Umbilical cord (tissue), 2 donors: Measurements from ENCODE around the gene LDB3. TPM values are rescaled to one million over a fixed set of nuclear protein-coding genes. Genes with fewer than 3 reads are reported as not detected.
"Not testable (repeated sequence)": the region's sequence is repeated elsewhere in the genome, so short reads cannot be mapped to it uniquely, and the experiment has no call there.

Experiments used
- DNase-seq: peaks from one replicate; pipeline ENCODE4 v3.0.0-alpha.2; 2015; ENCODE audit warnings: low spot score
- total RNA-seq: library from RNA; depleted of rRNA; stranded (reverse); fragments of >200 nt; gene quantifications from one replicate; pipeline ENCODE4 v1.2.3, GENCODE V29; 2014; ENCODE audit warnings: low replicate concordance; ENCODE audit not compliant: insufficient read depth

The LDB3 gene
- total RNA-seq, 1 donor from 2014 or later: 3.4 TPM

DNA sequence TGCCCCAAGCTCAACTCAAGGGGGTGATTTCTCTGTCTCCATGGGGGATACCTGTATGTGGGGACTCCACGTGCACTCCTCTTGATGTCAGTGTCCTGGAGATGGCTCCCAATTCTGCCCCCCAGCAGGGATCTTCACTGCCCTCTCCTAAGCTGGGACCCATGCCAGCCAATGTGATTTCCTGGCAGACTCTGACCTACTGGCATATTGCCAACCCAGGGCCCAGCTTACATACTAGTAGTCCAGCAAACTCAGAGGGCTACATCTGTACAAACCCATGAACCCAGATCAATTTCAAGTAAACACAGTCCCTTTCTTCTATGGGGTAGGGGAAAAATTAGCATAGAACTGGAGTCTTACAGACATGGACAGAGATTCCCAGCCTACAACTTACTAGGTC, 61.9 kb downstream of the LDB3 start:
- DNase-seq: no peak

DNA sequence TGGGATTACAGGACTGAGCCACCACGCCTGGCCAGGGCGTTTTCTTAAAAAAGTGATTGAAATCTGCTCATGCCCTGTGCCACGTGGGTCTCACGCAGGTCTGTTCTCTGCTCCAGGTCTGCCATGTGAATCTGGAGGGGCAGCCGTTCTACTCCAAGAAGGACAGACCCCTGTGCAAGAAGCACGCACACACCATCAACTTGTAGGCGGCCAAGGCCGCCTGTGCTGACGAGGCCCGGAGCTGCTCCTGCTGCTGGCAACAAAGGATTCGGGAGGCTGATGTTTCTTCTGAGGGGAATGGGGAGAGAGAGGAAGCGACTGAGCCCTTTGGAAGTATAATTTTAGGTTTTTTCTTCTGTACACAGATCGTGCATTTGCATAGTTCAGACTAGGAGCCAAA, 64.5 kb downstream of the LDB3 start:
- no peak for DNase-seq

DNA sequence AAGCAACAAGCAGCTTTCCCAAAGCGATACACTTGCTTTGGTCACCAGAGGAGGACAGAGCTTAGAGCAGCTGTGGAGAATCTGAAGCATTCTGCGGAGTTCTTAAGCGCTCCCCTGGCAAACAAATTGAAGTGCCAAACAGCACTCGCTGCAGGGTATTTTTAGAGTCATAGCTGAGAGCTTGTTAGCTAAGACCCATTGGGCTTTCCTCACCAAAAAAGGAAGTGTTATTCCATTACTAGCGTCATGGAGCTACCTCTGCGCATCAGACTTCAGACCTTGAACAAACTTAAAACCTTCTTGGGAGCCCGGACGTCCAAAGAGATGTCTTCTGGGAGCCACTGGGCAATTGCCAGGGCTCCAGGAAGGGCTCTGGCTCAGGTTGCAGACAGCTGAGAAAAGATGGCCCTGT, 65.0 kb downstream of the LDB3 start:
- DNase-seq: peak; percentile 43

DNA sequence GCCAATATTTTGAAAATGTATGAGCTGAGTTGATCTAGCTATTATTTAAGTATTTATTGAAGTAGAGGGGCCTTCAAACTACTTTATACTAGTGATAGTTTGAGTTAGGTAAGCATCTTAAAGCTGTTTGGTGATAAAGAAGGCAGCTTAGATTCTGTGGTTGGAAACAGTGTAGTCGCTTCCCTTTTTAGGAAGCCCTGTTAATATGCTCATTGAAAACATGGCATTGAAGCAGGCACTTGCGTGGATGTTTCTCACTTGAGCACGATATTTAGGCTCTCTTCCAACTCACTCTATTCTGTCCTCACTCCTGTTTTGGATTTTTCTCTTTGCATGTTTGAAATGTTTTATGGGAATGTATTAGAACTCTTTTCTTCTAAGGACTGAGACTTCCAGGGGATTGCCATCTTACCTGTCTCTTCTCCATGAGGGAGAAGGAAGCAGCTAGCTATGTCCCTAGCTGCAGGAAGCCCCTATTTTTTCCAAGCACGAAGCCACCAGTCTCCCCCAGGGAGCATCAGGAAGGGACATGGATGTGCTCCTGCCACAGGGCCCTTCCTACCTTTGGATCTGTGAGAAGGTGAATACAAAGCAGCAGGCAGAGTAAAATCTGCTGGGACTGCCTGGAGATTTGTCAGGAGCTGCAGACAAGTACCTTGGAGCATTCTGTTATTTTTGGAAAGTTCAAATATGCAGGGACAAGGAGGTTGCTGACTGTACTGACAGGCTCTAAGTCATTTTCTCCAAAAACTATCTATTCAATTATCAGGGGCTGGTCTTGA, 66.1 kb downstream of the LDB3 start:
- no peak for DNase-seq

DNA sequence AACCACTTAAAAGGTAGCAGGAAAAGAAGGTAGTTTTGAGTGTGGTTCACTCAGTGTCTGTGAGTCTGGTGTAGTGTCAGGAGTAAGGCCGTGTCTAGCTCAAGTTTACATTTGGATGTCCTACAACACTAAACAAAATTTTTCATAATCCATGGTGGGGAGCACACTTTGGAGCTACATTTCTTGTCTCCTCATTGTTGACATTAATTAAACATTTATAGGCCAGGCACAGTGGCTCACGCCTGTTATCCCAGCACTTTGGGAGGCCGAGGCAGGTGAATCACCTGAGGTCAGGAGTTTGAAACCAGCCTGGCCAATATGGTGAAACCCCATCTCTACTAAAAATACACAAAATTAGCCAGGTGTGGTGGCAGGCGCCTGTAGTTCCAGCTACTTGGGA, 67.0 kb downstream of the LDB3 start:
- not testable (repeated sequence) for DNase-seq

DNA sequence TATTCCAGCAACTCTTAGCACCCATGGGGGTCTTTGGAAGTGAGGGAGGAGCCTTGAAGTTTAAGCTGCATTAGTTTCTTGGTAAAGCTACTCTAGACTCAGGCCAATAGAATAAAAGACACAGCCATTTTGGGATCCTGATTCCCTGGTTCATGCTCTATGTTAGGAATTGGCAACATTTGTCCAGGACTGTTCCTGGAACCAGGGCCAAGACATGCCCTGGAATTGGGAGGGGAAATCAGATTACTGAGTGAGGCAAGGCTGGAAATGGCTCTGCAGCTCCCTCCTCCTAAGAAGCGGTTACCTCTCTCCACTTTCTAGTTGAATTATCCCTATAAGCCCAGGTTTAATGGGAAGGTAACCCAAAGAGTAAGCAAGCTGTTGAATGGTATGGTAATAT, 73.9 kb downstream of the LDB3 start:
- no peak for DNase-seq

DNA sequence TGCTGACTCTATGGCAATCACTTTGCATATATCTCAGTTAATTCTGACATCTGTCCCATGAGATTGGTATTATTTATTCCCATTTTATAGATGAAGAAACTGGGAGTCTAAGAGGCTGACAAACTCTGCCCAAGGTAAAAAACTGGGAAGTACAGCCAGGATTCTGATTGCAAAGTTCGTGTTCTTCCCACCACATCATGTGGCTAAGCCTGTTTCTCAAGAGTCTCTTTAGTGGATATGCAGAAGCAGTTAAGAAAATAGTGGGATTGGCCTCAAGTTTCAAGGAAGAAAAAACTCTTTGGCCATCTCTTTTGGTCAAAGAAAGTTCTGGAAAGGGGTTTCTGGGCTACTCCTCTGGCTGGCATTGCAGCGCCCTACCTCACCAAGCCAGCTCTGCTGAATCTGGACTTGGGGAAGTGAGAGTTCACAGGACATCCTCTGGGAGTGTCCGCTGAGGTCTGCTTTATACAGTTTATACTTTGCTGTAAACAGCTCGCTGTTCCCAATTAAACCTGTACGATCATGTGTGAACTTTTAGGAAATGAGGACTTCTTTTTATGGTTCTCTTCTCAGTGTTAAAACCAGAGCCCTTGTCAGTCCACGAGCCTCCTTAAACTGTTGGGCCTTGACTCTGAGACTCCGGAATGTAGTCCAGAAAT, 75.9 kb downstream of the LDB3 start:
- no peak for DNase-seq

DNA sequence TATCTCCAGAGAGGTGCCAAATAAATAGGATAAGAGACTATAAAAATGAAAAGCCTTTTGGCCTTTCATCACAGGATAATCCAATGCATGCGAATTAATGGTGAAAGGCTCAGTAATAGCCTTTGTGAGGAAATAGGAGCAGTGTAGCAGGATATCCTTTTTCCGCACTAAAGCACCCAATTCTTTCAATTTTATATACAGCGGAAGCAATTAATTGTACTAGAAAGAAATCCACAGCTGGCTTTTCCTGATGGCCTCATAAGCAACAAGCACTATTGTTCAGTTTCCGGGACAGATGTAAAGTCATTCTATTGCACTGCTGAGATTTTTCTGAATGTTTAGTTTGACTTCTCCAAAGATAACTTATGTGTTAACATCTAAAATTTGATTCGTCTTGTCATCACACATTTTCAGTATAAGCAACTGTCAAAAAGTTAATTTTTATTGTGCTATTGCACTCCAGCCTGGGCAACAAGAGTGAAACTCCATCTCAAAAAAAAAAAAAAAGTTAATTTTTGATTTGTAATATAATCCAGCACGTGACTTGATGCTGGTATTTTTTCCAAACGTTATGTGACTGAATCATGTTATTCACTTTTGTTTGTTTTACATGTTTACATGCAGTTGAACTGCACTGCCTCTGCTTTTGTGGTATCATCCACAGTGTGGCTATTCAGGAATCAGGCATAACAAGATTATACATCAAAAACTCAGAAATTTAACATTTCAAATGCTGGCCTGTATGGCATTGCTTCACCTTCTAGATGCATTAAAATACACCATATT, 79.7 kb downstream of the LDB3 start:
- DNase-seq: no peak

DNA sequence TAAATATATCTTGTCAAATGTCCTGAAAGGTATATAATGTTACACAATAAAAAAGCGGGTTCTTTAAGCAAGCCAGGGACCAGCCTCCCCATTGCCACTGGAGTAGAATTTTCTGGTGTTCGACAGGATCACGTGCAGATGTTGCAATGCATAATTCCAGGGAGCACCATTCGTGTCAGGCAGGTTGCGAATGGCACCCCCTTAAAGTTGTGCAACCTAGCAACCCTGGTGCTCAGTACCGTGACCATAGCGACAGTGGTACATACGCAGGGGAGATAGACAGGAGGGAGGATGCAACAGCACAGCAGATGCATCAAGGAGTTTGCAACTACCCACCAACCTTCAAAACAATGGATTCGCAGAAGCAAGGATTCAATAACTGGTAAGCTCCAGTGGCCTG, 81.5 kb downstream of the LDB3 start:
- no peak for DNase-seq

DNA sequence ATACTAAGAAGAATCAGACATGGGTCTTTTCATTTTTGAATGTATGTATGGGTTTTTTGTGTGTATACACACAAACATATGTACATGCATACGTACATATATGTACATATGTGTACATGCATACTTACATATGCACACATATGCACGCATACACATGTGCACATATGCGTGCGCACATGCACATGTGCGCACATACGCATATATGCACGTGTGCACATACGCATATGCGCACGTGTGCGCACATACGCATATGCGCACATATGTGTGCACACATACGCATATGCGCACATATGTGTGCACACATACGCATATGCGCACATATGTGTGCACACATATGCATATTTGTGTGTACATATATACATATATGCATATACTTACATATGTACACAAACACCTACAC, 83.2 kb downstream of the LDB3 start:
- no peak for DNase-seq

DNA sequence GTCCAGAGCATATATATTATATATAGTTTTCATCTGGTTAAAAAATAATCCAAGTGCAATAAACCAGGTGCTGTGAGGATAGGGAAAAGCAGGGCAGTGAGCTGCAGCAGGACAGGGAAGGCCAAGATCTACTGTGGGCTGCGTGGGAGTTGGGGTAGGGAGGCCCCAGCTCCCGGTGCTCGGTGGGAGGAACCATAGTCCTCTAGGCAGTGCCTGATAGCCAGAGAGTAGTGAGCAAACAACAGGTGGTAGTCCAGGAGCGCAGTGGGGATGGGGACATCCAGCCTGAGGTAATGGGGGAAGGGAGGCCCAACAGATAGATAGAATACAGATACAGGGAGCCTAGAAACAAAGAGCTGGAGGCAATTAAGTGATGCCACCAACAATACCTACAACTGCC, 84.0 kb downstream of the LDB3 start:
- DNase-seq: no peak

DNA sequence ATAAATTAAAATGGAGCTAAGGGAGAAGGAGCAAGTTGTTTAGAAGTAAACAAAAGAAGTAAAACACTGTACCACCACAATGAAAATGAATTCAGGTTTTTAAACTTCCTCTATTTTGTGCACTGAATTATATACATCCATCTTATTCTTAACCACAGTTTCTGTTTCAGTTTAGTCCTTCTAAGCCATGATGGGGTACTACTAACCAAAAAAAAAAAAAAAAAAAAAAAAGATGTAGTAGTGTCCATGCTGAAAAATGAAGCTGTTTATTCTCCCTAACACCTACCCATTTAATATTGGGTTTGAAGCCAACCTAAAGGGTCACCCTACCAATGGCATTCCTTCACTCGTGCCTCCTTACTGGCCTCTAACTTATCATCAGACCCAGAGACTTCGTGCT, 84.7 kb downstream of the LDB3 start:
- DNase-seq: no peak

DNA sequence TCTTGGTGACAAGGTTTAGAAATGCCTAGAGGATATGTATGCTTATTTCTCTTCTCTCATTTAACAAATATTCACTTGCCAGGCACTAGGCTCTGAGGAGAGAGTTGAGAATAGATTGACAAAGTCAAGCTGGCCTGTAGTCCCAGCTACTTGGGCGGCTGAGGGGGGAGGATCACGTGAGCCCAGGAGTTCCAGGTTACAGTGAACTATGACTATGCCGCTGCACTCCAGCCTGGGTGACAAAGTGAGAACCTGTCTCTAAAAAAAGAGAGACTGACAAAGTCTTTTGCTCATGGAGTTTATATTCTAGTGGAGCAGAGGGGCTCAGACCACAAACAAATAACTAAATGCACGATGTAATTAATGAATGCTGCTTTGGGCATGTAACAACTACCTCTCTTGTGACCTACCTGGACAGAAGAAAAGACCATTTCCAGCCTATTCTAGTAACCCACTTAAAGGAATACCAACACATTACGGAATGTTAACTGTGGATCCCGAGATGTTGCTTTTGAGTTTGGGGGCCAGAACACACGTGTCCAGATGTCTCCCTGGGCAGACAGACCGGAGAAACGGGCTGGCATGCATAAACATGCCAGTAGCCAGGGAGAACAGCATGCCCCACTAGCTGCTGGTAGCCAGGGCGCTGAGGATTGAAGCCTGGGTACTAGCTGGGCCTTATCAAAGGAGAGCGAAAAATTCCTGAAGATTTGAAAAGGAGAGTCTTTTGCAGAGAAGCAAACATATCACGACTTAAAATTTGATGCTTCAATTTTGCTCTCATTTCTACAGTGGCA, 85.5 kb downstream of the LDB3 start:
- DNase-seq: no peak

DNA sequence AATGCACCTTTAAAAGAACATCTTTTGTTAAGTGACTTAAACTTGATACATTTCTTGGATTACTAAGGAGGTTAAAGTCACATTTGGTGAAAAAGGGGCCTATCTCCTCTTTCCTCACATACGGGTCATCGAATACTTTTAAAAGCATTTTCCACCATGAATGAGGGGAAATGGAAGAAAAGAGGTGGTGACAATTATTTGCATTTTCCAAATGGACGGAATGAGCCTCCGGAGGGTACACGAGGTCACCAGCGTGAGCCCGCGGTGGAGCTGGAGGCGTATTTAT, 87.1 kb downstream of the LDB3 start:
- no peak for DNase-seq

DNA sequence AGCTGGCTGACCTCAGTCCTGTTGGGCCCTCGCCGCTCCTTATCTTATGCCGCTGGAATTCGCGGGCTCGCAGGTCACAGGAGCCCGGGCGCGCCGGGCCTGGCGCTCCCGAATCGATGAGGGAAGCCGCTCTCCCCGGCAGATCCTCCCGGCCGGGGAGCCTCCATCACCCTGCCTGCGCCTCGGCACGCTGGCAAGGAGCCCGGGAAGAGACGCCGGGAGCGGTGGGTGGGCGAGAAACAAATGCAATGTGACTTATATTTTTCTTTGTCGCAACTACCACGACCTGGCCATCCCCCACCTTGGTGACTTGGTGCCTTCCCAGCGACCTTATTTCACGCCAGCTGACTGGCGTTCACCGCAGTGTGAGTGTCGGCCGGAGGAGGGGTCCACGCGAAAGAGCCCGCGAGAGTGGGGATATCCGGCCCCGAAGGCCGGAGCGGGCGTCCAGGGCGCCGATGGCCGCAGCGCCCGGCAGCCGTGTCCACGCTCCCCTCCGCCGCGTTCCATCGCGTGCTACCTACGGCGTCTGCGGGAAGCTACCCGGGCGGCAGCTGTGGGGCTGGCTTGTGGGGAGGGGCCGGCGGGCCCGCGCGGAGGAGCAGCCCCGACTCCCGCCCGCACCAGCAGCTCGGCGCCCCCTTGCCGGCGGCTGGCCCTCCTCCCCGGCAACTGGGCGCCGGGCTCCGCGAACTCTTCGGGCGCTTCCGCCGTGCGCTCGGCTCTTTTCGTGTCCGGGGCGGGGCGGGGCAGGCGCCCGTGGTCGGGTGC, 87.6 kb downstream of the LDB3 start:
- peak; percentile 96 for DNase-seq

DNA sequence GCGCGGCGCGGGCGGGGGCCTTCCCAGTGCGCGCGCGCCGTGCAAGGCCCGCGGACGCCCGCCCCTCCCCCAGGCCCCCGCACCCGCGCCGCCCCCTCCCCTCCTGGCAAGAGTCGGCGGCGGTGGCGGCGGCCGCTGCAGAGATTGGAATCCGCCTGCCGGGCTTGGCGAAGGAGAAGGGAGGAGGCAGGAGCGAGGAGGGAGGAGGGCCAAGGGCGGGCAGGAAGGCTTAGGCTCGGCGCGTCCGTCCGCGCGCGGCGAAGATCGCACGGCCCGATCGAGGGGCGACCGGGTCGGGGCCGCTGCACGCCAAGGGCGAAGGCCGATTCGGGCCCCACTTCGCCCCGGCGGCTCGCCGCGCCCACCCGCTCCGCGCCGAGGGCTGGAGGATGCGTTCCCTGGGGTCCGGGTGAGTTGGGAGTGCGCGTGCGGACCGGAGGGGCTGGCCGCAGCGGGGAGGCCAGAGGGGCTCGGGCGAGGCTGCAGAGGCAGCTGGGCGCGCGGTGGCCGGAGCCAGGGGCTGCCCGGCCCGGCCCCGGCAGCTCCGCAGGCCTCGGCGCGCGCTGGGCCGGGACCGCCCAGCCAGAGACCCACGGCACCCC, 88.3 kb downstream of the LDB3 start, which contains the start of gene BMPR1A:
Gene BMPR1A (plus strand): TSS at position 109 of the 602 bp plus-strand sequence. CDS start 119,400 bp downstream, outside the sequence.
- DNase-seq: no peak

DNA sequence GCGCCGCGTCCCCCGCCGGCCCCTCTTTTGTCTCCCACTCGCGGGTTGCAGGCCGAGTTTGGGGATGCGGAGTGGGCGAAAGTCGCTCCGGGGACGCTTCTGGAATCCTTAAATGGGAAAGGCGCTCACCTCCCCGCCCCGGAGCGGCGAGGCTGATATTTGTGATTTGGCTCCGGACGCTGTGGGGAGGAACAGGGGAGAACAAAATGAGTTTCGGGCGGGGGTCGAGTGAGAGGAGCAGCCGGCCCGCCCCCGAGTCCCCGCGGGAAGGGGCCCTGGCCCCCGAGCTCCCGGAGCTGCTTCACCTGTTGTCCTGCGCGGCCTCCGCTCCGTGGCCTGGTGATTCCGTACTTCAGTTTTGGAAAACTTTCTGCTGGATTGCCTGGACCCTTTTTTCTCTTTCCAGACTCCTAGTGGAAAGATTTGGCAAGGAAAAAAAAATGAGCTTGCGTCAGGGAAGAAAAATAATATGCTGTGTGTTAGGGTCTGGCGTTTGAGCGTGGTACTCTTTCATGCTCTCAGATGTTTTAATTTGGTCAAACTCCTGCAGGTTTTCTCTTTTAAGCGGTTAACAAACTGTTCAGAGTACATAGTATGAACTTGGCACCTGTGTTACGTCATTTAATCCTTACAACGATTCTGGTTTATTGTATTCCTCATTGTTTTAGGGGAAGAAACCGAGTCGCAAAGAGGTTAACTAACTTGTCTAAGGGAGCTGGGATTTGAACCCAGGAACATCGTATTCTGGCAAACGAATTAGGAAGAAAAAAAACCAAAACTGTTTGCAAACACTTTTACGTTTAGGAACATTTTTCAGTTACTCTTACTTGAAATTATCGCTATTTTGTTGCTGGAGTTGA, 89.0 kb downstream of the LDB3 start:
- DNase-seq: peak; percentile 76

DNA sequence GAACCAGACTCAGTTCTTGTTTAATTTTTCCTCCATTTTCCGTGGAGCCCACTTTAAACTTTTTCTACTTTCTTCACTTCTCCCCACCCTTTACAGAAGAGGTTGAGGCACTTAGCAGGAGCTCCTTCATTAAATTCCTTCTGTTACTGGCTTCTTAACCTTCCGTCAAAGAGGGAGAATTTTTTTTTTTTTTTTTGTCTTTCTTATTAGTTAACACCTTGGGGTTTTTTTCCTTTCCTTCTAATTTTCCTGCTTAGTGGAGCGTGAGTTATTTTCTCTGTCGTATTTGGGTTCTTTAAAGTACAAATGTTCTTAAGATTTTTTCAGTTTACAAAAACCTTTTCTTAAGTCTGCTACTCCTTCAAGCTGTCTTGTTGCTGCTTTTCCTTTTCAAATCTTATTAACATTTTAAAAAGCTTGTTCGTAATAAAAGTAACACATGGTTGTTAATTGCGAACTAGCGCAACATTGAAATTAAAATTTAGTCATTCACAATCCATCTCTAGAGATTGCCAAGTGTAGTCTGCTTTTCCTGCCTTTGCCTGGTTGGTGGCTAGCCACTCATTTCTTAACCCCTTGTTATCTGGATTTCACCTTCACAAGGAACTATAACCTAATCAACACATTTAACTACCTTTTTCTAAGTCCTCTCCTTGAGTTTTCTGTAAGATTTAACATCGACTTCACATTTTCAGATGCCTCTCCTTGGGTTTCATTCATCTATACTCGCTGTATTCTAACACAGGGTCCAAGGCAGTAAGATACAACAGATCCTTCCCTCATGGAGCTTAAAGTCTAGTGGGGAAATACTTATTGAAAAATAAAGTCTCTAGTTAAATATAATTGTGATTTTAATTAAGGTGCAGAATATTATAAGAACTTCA, 90.1 kb downstream of the LDB3 start:
- no peak for DNase-seq
